ENCODE measurements around the gene GLYATL1.

Gene GLYATL1

GRCh38 chr11:58917159-58917783, 22.0 kb upstream of the GLYATL1 start:
- DNase-seq (ENCODE audit: low read depth in 2 of 2) = no peak
- TF ChIP-seq, protein P1, sequence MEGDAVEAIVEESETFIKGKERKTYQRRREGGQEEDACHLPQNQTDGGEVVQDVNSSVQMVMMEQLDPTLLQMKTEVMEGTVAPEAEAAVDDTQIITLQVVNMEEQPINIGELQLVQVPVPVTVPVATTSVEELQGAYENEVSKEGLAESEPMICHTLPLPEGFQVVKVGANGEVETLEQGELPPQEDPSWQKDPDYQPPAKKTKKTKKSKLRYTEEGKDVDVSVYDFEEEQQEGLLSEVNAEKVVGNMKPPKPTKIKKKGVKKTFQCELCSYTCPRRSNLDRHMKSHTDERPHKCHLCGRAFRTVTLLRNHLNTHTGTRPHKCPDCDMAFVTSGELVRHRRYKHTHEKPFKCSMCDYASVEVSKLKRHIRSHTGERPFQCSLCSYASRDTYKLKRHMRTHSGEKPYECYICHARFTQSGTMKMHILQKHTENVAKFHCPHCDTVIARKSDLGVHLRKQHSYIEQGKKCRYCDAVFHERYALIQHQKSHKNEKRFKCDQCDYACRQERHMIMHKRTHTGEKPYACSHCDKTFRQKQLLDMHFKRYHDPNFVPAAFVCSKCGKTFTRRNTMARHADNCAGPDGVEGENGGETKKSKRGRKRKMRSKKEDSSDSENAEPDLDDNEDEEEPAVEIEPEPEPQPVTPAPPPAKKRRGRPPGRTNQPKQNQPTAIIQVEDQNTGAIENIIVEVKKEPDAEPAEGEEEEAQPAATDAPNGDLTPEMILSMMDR (IDR thresholded peaks at IDR 0.05; ENCODE audit: low read depth, low read length) = no peak
- no peak overlapping the region for H3K4me3 ChIP-seq (replicated peaks in 1 of 2; ENCODE audit: low read depth in 2 of 2, low read length in 2 of 2)

DNA sequence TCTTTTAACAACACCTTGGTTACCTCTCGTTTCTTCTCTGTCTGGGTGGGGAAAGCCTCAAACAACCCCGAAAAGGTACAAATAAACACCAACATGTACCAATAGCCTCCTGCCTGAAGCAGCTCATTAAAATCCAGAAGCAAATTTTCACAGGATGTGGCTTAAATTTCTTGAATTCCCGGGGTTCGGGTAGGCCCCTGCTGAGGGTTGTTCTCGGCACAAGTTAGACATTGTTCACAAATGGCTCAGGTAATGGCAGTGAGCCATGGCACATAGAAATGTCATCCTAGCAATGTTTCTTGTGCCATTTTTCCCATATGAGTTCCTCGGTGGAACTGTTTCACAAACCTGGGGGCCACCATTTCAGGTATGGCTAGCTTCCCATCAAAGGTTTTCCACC, 19.7 kb upstream of the GLYATL1 start:
- H3K4me3 ChIP-seq (replicated peaks in 1 of 2; ENCODE audit: low read depth in 2 of 2, low read length in 2 of 2) = no peak overlapping the region
- DNase-seq (ENCODE audit: low read depth in 2 of 2) = peak in 1 of 2 donors; percentile 32
- TF ChIP-seq, protein P1 (IDR thresholded peaks at IDR 0.05; ENCODE audit: low read depth, low read length) = no peak

DNA sequence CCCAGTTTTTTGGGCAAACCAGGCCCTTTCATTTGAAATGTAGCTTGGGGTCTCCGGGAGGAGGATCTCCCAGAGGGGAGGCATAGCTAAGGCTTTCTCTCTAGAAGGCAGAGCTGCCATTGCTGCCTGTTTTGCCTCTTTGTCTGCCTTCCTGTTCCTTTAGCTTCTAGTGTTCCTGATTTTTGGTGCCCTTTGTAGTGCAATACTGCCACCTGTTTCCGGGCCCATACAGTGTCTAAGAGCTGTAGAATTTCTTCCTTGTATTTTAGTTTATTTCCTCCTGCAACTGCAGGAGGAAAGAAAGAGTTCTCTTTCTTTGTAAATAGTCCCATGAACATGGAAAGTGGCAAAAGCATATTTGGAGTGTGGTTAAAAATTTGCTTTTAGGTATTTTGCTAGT, 19.3 kb upstream of the GLYATL1 start:
- no peak for DNase-seq (ENCODE audit: low read depth in 2 of 2)
- TF ChIP-seq, protein P1 (IDR thresholded peaks at IDR 0.05; ENCODE audit: low read depth, low read length) = no peak
- H3K4me3 ChIP-seq (replicated peaks in 1 of 2; ENCODE audit: low read depth in 2 of 2, low read length in 2 of 2) = no peak overlapping the region

GRCh38 chr11:58921778-58922390, 17.4 kb upstream of the GLYATL1 start:
- DNase-seq (ENCODE audit: low read depth in 2 of 2) = no peak
- no peak overlapping the region for H3K4me3 ChIP-seq (replicated peaks in 1 of 2; ENCODE audit: low read depth in 2 of 2, low read length in 2 of 2)
- TF ChIP-seq, protein P1 (IDR thresholded peaks at IDR 0.05; ENCODE audit: low read depth, low read length) = no peak

- TF ChIP-seq, protein P1 (IDR thresholded peaks at IDR 0.05; ENCODE audit: low read depth, low read length) = no peak
- DNase-seq (ENCODE audit: low read depth in 2 of 2) = no peak
- H3K4me3 ChIP-seq (replicated peaks in 1 of 2; ENCODE audit: low read depth in 2 of 2, low read length in 2 of 2) = no peak overlapping the region
Observed at GRCh38 chr11:58922479-58922878, 16.8 kb upstream of the GLYATL1 start.

DNA sequence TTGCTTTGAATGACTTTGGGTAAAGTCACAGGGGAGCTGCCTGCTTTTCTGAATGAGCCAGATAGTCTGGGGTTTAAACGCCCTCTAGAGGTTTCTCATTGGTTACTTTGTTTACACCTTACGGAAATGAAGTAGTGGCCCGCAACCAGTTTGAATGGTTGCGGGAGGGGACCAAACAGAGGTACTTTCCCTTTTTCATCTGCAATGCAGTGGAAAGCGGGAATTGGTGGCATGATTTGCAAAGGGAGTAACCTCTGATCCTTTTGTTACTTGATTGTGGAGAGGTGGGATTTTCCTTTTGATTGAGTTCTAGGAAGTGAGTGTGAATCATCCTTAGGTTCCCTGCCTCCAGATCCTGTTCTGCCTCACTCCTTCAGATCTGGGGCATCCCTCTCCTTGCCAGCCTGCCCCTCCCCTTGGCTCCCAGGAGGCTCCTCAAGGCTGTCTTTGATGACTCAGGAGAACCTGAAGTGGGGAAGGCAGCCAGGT, 15.9 kb upstream of the GLYATL1 start:
- peak; percentile 29 to 57 for DNase-seq (ENCODE audit: low read depth in 2 of 2)
- TF ChIP-seq, protein P1 (IDR thresholded peaks at IDR 0.05; ENCODE audit: low read depth, low read length) = peak; percentile 11
- H3K4me3 ChIP-seq (replicated peaks in 1 of 2; ENCODE audit: low read depth in 2 of 2, low read length in 2 of 2) = no peak overlapping the region
